ENCODE results near the gene CST2. TPM values are rescaled to one million over a fixed set of nuclear protein-coding genes. Genes with fewer than 3 reads are reported as not detected.
"Not testable (repeated sequence)": the region's sequence is repeated elsewhere in the genome, so short reads cannot be mapped to it uniquely, and the experiment has no call there.

The CST2 gene, protein sequence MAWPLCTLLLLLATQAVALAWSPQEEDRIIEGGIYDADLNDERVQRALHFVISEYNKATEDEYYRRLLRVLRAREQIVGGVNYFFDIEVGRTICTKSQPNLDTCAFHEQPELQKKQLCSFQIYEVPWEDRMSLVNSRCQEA
- total RNA-seq: not detected in 2 replicates

DNA sequence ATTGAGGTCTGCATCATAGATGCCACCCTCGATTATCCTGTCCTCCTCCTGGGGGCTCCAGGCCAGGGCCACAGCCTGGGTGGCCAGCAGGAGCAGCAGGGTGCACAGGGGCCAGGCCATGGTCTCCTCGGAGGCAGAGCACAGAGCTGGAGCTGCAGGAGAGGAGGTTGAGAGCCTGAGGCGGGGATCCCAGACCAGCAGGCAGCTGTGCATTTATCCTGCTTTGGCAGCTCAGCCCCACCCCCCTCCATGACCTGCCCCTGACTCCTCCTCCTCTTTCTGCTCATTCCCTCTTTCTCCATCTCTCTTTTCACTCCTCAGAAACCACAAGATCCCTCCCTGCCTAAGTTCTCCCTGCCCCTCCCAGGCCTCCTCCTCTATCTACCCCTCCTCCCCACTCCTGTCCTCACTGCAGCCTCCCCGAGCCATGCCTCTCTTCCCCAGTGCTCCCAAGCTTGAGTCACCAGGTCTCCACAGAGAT lies at the start of gene CST2:
Gene CST2, minus strand, starts transcription at position 189 of the 481 bp plus-strand sequence. Its CDS starts 69 bp downstream, at position 120.
- no peak for DNase-seq (ENCODE audit: low read depth in 2 of 2)

DNA sequence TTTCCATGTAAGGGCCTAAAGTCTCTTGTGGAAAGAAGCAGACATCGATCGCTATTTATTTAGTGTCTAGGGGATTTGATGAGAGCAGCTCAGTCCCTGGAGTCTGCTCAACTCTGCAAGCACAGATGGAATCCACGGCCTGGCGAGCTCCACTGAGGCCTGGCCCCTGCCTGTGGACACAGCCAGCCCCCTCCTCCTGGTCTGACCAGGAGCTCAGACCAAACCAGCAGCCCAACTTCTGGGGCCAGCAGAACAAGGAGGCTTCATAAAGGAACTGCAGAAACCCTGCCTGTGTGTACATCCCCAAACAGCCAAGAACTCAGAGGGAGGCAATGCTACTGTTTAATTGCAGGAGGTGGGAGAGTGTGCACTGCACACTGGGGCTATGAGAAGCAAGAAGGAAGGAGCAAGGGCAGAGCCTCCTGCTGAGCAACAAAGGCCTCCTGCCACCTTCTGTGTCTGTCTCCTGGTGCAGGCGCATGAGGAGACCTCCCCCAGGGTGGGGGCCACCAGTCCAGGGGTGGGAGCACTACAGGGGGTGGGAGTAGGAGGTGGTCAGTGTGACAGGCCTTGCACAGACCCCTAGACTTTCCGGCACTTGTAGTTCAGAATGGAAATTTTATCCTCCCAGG lies 49.2 kb upstream of the CST2 start:
- no peak for DNase-seq (ENCODE audit: low read depth in 2 of 2)

DNA sequence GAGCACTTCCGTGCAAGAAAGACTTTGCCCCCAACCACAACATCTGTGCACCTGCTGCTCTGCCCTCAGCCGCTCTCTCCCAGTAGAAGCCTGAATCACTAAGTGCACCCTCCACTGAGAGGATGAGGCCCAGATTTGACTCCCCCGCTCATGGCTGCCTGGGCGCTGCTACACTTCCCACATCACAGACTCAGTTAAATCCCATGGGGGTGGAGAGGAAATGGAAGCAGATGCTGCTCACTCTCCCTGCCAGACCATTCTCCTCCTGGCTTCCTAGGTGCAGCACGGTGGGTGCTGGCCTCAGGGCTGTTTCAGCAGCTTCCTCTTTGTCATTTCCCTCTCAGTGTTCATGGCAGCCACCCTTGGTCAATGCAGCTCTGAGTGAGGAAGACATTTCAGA lies 48.2 kb upstream of the CST2 start:
- no peak for DNase-seq (ENCODE audit: low read depth in 2 of 2)

DNA sequence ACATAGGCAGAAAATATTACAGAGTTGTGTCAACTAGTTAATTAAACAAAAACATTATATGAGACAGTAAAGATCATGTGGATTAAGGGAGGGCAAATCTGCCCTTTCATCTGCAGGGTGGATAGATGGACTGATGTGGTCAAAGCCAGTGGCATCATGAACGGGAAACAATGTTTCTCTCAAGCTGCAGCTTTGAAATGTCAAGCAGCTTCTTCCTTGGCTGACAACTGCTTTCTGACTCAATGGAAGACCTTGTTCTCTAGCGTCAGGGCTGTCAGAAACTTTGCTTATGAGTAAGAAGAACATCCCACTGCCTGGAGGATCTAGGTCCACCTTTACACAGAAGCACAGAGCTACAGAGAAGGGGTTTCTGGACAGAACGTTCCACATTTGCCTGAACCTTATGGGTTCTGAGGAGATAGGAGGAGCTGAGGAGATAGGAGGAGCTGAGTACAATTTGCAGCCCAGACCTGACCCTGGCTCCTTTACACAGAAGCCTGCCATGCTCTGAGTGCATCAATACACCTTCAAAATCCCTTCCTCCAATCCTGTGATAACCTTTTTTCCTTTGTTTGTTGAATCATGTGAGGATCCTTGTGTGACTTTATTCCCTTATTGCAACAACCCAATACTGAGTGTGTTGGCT lies 47.0 kb upstream of the CST2 start:
- no peak for DNase-seq (ENCODE audit: low read depth in 2 of 2)

DNA sequence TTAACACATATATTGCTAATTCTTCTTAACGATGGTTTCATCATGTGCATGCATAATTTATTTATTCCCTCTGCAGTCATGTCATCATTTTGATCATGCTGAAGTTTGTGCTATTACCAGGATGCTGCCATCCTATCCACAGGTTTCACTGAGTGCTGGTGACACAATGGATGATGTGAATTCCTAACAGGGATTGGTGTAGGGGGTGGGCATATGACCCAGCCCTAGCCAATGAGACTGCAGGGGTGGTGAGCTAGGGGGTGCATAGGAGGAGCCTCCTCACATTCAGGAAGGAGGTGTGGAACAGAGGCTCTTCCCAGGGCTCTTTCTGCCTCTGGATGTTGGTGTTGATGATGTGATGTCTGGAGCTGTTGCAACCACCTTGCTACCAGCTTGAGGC lies 45.5 kb upstream of the CST2 start:
- no peak for DNase-seq (ENCODE audit: low read depth in 2 of 2)

DNA sequence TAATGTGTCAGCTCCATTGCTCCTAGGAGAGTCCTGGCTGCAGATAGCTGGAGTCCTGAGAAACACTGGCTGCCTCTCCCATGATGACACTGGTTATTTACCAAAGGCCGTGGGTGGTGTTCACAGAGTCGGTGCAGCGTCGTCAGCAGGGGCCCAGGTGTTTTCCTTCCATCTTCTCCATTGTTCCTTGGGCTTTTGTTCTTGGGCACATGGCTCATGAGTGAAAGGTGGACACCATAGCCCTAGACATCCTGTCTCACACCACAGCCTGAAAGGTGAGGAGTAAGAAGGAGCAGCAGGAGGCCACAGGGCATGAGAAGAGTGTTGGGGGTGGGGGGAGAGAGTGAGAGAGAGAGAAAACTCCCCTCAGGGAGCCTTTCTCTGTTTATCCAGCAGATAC lies 43.9 kb upstream of the CST2 start:
- DNase-seq (ENCODE audit: low read depth in 2 of 2): no peak

DNA sequence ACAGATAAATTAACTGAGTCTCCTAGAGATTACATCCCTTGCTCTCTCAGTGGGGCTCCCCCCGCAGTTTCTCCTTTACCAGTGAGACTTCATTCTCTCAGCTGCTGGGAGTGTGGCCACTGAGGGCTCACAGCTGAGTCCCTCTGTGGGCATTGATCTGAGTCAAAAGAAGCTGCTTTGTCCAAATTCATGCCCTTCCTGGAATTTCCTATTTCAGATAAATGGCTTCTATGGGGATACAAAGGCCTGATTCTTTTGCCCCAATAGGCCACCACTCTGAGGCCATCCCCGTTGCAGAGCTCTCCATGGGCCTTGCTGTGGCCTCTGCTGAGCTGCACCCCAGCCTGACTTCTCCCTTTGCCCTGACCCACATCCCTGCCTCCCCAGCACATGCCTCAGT lies 43.0 kb upstream of the CST2 start:
- no peak for DNase-seq (ENCODE audit: low read depth in 2 of 2)

DNA sequence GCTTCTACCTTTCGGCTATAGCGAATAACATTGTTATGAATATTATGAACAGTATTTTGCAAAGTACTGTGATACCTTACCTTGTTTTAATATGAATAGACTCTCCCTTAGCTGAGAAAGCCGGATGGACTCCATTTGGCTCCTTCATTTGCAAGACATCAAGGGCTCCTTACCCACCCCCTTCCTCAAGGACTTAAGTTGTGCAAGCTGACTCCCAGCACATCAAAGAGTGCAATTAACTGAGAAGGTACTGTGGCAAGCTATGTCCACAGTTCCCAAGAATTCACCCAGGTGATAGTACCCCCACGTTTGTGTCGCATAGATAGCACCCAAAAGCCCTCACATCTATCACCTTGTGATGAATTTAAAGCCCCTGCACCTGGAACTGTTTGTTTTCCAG lies 41.8 kb upstream of the CST2 start:
- no peak for DNase-seq (ENCODE audit: low read depth in 2 of 2)

DNA sequence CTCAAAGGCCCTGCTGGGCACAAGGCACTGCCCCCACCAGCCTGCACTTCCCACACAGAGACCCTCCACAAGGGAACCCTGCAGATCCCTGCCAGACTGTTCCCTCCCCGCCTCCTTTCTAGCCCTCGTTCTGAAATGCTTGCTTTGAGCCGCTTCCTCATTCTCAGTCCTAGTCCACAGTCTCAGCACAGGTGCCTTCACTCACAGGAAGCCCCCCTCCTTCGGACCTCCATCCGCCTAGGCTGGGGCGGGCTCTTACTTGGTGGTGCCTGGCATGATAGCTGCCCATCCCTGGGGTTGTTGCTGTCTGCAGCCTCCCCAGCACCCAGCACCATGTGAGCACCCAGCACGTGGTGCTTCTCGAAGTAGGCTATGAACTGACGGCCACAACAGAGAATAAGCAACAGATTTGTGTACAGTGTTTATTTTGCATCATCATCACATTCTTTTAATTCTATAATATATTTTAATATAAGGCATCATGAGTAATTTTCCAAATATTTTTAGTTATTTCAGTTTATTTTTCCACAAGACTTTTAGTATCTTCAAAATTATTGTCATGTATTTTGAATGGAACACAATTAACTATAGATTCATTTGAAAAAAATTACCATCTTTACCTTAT lies 40.7 kb upstream of the CST2 start:
- DNase-seq (ENCODE audit: low read depth in 2 of 2): no peak

DNA sequence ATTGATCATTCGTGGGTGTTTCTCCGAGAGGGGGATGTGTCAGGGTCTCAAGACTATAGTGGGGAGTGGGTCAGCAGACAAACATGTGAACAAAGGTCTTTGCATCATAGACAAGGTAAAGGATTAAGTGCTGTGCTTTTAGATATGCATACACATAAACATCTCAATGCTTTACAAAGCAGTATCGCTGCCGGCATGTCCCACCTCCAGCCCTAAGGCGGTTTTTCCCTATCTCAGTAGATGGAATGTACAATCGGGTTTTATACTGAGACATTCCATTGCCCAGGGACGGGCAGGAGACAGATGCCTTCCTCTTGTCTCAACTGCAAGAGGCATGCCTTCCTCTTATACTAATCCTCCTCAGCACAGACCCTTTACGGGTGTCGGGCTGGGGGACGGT lies 34.2 kb upstream of the CST2 start:
- not testable (repeated sequence) for DNase-seq (ENCODE audit: low read depth in 2 of 2)

DNA sequence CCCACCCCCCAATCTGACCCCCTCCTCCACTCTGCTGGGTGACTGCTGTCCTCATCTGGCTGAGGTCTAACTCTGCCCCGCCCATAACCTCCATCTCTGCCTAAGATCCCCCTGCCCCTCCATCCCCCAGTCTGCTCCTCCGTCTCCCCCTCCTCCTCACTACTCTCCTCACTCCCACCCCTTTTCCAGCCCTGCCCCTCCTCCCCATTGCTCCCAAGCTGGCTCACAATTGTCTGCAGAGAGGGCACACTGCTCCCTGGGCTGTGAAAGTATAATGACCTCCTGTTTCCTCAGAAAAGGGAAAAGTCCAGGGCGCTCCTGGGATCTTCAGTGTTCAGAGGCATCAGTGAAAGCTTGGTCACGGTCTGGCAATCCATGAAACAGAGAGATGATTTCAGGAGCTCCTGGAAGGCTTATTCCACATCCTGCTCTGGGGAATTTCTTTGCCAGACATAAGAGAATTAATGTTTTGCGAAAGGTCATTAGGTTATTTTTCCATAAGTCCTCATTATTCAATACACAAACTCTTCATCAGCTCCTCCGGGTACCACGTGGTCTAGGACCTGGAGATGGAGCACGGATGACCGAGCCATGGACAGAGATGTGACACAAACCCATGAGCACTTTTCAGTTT lies 31.6 kb upstream of the CST2 start:
- no peak for DNase-seq (ENCODE audit: low read depth in 2 of 2)

DNA sequence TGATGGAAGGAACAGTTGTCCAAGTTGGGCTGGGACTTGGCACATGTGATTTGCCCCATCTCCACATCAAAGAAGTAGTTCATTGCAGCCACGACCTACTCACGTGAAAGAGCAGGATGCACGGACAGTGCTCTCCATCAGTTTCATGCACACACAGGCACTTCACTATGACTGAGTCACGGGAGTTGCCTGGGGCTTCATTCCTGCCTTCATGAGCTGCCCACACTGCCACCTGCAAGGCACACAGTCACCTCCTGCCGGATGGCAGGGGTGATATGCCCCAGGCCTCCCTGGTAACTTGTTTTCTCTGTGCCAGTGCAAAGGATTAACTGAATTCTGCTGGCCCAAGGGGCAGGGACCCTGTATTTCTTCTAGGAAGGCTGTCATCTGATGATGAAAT lies 30.2 kb upstream of the CST2 start:
- no peak for DNase-seq (ENCODE audit: low read depth in 2 of 2)

DNA sequence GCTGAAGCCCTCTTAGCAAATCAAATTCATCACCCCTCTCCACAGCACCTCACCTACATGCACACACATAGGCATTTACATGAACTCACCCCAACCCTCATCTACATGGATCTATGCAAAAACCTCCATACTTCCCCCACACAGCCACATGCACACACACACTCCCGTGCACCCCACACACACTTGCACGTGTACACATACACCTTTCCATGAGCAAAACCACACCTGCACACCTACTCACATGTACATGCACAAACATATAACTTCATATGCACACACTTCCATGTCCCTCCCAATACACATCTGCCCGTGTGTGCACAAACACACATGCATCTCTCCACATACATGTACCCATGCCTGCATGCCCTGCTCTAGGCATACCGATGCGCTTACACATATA lies 29.7 kb upstream of the CST2 start:
- no peak for DNase-seq (ENCODE audit: low read depth in 2 of 2)

DNA sequence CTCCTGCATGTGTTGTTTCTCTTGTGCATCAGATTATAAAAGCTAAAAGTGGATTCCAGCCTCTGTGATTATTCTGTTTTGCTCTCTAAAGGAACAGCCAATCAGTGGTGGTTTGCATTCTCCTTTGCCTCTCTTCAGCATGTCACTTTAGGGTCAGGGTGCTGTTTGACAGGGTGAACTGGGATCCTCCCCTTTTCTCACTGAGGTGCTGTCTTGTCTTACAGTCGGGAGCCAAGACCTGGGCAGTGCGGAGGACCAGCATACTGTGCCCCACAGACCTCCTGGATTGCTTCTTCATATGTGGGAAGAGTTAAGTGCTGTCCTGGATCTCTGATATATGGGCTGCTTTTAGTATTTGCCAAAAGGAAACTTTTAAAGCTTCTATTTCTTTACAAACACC lies 15.2 kb upstream of the CST2 start:
- no peak for DNase-seq (ENCODE audit: low read depth in 2 of 2)

DNA sequence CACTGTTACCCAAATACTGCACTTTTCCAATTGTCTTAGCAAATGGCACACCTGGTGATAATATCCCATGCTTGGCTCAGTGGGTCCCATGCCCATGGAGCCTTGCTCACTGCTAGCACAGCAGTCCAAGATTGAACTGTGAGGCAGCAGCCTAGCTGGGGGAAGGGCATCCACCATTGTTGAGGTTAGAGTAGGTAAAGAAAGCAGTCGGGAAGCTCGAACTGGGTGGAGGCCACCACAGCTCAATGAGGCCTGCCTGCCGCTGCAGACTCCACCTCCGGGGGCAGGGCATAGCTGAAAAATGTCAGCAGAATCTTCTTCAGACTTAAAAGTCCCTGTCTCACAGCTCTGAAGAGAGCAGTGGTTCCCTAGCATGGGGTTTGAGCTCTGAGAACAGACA lies 9.2 kb upstream of the CST2 start:
- no peak for DNase-seq (ENCODE audit: low read depth in 2 of 2)

DNA sequence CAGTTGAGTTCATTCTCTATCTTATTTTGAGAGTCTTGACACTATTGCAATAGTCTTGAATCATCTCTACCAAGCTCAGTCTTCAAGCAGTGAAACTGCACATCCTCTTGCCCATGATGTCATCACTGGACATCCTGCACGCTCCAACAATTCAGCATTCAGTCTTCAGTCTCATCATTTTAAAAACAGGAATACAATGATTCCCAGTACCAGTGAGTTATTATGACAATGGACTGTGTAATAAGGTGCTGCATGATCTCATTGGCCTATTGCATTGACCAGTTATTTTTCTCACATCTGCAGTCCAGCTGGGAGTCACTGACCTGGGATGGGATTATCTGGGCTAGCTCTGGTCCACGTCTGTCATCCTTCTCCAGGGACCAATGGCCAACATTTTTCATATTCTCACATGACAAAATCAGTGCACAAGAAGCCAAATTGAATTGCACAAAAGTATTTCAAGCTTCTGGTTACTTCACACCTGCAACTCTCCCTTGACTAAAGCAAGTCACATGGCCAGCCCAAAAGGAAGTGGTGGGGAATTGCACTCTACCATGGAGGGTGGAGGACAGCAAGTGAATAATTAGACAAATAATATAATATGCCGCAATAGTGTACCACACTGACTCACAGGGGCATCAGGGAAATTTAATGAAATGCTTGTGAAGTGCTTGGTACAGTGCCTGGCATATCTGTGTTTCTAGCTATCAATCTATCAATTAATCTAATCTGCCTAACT lies 6.4 kb upstream of the CST2 start:
- no peak for DNase-seq (ENCODE audit: low read depth in 2 of 2)

DNA sequence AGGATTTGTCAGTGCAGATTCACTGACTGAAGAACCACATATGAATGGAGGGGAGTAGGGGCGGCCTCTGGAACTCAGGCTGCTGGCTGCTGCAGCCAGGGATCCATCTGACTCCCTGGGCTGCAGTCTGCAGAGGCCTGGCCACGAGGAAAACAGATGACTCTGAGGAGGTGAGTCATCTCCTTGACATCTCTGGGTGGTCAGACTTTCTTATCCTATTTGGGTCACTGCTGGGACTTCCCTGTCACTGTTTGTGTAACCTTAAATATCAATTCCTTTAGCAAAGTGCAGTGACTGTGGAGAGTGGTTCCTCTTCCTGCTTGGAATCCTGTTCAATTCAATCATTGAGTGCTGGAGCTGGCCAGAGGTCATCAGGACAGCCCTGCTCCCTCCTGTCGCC lies 5.4 kb upstream of the CST2 start:
- DNase-seq (ENCODE audit: low read depth in 2 of 2): not testable (repeated sequence)

DNA sequence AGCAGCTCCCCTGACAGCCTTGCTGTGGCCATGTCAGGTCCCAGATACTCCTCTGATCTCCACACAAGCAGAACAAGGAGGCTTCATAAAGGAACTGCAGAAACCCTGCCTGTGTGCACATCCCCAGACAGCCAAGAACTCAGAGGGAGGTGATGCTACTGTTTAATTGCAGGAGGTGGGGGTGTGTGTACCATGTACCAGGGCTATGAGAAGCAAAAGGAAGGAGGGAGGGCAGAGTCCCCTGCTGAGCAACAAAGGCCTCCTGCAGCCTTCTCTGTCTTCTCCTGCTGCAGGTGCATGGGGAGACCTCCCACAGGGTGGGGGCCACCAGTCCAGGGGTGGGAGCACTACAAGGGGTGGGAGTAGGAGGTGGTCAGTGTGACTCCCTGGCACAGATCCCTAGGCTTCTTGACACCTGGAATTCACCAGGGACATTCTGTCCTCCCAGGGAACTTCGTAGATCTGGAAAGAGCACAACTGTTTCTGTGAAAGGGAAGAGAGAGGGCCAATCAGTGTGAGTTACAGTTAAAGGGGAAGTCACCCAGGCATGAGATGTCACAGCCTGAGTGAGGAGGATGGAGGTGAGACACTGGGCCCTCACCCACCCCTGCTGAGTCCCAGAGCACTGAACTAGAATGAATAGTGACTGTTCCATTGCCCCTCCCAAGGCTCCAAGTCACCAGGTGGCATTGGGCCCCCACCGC lies 2.8 kb downstream of the CST2 start:
- no peak for DNase-seq (ENCODE audit: low read depth in 2 of 2)

DNA sequence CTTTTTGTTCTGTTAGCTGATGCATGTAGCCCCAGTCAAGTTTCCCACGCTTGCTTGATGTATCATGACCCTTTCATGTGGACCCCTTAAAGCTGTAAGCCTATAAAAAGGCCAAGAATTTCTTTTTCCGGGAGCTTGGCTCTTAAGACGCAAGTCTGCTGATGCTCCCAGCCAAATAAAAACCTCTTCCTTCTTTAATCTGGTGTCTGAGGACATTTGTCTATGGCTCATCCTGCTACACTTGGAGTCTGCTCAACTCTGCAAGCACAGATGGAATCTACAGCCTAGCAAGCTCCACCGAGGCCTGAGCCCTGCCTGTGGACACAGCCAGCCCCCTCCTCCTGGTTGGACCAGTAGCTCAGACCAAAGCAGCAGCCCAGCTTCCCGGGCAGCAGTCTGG lies 3.4 kb downstream of the CST2 start:
- no peak for DNase-seq (ENCODE audit: low read depth in 2 of 2)

DNA sequence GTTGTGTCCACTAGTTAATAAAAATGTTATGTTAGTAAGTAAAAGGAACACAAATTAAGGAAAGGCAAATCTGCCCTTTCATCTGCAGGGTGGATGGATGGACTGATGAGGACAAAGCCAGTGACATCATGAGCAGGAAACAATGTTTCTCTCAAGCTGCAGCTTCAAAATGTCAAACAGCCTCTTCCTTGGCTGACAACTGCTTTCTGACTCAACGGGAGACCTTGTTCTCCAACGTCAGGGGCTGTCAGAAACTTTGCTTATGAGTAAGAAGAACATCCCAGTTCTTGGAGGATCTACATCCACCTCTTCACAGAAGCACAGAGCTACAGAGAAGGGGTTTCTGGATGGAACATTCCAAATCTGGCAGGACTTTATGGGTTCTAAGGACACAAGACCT lies 6.0 kb downstream of the CST2 start:
- no peak for DNase-seq (ENCODE audit: low read depth in 2 of 2)

DNA sequence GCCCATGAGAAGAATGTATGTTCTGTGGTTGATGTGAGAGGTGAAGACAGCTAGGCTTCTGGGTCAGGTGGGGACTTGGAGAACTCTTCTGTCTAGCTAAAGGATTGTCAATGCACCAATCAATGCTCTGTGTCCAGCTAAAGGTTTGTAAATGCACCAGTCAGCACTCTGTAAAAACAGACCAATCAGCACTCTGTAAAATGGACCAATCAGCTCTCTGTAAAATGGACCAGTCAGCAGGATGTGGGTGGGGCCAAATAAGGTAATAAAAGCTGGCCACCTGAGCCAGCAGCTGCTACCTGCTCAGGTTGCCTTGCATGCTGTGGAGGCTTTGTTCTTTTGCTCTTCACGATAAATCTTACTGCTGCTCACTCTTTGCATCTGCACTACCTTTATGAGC lies 15.0 kb downstream of the CST2 start:
- DNase-seq (ENCODE audit: low read depth in 2 of 2): not testable (repeated sequence)
